Epithelial cell of esophagus (primary cell): ENCODE results near the gene DROSHA.

Experiments
- DNase-seq: peaks from one replicate; pipeline ENCODE4 v3.0.0; 2010; ENCODE audit warnings: low read depth
- H3K4me3 ChIP-seq: 2 replicates; pipeline ENCODE4 v1.5.1; 2011; ENCODE audit warnings: mild to moderate bottlenecking, low read length, control low read depth
- TF ChIP-seq, protein P1 (sequence below): IDR thresholded peaks from 2 replicates; pipeline ENCODE4 v1.5.1; 2011; ENCODE audit warnings: low read depth, mild to moderate bottlenecking, low read length, control low read depth, inconsistent platforms; ENCODE audit not compliant: insufficient read depth; ENCODE audit errors: missing control alignments

The DROSHA gene

DNA sequence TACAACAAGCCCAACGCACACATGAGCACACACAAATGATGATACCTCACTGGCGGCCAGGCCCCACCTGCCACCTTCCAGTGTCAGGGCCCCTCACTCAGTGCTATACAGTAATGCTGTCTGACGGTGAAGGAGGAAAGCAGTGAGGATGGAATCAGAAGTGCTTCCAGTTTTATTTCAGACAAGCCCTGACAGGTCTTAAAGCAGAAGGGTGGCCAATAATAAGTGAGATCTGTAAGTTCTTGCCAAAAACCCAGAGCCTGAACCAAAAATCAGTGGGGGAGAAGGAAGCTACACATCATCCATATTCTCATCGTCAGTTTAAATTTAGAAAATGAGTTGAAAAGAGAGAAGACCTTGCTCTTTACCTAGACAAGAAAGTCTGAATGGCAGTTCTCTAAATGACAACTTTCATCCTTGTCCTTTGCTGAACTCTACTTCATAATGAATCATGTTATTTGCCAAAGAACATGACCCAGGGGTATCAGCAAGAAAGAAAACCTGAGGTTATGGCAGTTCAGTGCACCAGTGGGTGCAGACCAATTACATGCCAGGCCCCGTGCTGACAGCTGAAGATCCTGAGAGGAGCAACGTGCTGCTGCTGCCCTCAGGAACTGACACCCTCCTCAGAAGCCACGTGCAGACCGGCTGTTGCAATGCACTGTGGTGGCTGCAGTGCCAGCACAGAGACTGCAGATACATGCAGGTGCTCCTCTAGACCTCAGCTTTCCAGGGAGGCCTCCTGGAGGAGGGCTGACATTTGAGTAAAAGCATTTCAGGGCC lies 118.7 kb downstream of the DROSHA start:
- H3K4me3 ChIP-seq = no peak overlapping the region
- peak; percentile 60 for DNase-seq
- TF ChIP-seq, protein P1, sequence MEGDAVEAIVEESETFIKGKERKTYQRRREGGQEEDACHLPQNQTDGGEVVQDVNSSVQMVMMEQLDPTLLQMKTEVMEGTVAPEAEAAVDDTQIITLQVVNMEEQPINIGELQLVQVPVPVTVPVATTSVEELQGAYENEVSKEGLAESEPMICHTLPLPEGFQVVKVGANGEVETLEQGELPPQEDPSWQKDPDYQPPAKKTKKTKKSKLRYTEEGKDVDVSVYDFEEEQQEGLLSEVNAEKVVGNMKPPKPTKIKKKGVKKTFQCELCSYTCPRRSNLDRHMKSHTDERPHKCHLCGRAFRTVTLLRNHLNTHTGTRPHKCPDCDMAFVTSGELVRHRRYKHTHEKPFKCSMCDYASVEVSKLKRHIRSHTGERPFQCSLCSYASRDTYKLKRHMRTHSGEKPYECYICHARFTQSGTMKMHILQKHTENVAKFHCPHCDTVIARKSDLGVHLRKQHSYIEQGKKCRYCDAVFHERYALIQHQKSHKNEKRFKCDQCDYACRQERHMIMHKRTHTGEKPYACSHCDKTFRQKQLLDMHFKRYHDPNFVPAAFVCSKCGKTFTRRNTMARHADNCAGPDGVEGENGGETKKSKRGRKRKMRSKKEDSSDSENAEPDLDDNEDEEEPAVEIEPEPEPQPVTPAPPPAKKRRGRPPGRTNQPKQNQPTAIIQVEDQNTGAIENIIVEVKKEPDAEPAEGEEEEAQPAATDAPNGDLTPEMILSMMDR = no peak

DNA sequence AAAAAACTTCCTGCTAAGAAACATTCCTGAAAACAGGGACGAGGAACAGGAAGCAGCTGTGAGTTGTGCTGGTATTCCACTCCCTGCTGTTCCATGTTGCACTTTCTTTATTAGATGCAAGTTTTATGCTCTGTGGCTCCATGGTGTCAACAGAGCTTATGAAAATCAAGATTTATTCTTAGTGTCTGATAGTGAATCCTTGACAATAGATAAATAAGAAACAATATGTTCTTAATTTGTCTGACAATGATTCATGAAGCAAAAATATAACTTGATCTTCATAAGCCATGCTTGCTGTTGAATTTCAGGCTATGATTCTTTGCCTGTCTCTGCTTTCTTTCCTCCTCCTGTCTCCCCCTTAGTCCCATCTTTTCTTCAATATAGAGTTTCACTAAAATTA lies 119.6 kb downstream of the DROSHA start:
- DNase-seq = no peak
- TF ChIP-seq, protein P1 = no peak
- H3K4me3 ChIP-seq = no peak overlapping the region

DNA sequence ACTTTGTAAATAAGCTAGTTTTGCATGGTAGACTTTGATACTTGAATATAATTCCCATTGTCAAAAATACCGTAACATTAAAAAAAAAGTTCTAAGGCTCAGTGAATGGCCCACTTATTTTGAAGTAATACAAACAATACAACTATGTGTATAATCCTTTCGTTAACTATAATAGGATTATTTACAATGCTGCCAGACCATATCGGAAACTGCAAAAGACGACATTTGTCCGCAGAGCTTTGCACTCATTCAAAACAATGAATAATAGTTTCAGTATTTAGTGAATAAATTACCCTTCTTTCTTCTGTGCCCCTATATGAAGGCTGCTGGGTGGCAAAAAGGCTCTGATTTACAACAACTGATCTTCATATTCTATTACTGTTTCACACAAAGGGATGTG lies 121.8 kb downstream of the DROSHA start:
- H3K4me3 ChIP-seq = no peak overlapping the region
- TF ChIP-seq, protein P1 = no peak
- no peak for DNase-seq

DNA sequence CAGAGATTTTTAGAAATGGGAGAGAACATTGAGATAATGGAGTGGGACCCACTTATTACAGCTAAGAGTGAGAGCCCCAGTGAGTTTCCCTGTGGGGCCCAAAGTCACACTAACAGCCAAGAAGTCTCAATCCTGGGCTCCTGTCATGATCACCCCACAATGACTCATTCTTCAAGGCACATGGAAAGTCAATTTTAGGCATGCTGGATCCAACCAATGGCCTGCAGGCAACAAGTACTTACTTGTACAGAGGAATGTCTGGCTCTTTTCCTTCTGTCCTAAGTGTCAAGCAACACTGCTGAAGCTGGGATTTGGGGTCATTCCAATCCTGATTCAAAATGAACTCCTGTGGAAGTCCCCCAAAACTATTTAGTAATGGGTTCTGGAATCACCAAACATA lies 123.1 kb downstream of the DROSHA start:
- peak; percentile 97 for DNase-seq
- H3K4me3 ChIP-seq = no peak overlapping the region
- TF ChIP-seq, protein P1 = no peak

DNA sequence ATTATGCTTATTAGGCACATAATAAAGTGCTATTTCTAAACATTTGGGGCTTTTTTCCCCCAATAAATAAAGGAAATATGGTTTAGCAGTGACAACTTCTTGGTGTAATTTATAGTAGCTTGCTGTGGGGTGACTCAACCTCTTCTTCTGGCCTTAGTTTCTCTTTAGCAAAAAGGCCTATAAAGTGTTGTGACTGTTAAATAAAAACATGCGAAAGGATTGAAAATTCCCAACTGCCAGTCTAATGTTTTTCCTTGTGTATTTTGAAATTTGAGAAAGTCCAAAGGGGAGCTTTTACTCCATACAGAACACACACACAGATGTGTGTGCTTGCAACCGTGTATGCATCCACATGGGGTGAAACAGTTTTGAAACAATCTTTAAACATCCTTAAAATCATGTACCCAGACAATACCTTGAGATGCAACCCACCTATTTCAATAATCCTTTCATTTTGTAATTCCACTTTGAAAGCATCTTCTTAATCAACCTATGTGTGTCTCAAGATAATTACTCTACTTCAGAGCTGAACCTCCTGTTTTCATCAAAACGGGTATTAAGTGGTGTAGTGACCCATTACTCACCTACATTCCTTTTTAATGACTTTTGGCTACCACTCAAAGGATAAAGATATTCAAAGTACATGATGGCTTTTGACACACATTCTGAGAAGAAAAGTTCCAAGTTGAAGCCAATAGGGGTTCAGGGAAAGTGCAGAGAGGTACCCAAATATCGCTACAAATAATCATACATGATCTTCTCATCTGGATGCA lies 123.8 kb downstream of the DROSHA start:
- peak; percentile 77 for DNase-seq
- TF ChIP-seq, protein P1 = no peak
- H3K4me3 ChIP-seq = no peak overlapping the region

DNA sequence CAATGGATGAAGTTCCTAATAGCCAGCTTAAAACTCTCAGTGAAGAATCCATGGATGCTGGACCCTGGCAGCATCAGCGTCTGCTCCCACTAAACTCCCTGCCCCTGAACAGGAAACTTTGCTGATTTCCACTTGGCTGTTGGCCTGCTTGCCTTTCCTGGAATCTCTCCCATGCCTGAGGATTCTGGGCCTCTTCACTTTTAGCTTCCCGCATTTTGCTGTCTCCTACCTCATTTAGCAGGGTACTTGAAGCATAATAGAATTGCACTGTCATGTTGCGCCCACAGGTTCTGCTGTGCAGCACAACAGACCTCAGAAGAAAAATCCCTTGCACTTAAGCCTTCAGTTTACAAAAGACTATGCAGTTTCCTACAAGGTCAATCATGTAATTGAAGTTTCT lies 127.6 kb downstream of the DROSHA start:
- no peak overlapping the region for H3K4me3 ChIP-seq
- no peak for DNase-seq
- TF ChIP-seq, protein P1 = no peak
